HG03095 (cell line): ENCODE measurements around the gene MDH2.
"Not testable (repeated sequence)": the region's sequence is repeated elsewhere in the genome, so short reads cannot be mapped to it uniquely, and the experiment has no call there.

Source experiments
- ATAC-seq: cut with Tn5 transposase; IDR thresholded peaks from one replicate; pipeline ENCODE4 v1.9.1; 2021; ENCODE audit warnings: moderate library complexity; ENCODE audit not compliant: unreplicated experiment

Gene MDH2

GRCh38 chr7:76106130-76106529 is 58.2 kb downstream of the MDH2 start:
- not testable (repeated sequence) for ATAC-seq

GRCh38 chr7:76106893-76107292 is 59.0 kb downstream of the MDH2 start:
- ATAC-seq, result no peak

- no peak for ATAC-seq
Observed at GRCh38 chr7:76108540-76109233, 60.8 kb downstream of the MDH2 start.

- ATAC-seq, result not testable (repeated sequence)
Observed at GRCh38 chr7:76113042-76113630, 65.2 kb downstream of the MDH2 start.

GRCh38 chr7:76114742-76115141 is 66.8 kb downstream of the MDH2 start:
- not testable (repeated sequence) for ATAC-seq
